HG03575 (cell line): ENCODE measurements around the gene SNHG17.
"Not testable (repeated sequence)": the region's sequence is repeated elsewhere in the genome, so short reads cannot be mapped to it uniquely, and the experiment has no call there.

Source experiments
- ATAC-seq: cut with Tn5 transposase; IDR thresholded peaks from one replicate; pipeline ENCODE4 v1.9.1; 2021; ENCODE audit not compliant: unreplicated experiment, insufficient number of reproducible peaks, low FRiP score; ENCODE audit errors: extremely low read depth

SNHG17 gene

GRCh38 chr20:38449046-38449445, 13.9 kb upstream of the SNHG17 start:
- no peak for ATAC-seq

DNA sequence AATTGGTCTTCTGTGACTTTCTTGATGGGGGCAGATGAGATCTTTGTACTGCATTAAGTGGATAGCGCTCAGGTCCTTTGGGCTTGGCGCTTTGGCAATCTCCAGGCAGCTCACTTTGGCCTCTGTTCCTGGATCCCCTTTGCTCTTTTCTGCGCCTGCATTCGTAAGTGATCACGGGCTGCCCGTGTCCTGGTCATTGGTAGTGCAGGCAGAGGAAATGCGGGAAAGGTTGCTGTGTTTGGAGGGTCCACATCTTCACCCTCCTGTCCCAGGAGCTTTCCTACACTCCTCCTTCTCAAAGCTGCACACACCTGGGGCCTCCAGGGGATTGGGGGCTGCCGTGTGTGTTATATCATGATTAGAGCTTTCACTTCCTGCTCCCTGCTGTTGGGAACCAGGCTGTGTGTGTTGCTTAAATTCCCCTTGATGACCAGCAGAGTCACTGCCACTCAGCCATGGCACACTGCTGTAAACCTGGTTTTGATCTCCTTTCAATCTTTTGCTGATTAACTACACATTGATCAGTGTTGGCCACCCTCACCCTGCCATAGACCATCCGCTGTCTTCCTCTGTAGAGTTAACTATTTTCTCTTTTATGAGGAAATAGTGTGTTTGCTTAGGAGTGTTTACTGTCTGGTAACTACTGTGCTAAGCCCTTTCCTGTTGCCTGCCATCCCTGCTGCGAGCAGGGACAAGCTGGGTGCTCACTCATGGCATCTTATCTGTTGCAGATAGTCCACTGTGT, 13.0 kb upstream of the SNHG17 start:
- ATAC-seq, result no peak

DNA sequence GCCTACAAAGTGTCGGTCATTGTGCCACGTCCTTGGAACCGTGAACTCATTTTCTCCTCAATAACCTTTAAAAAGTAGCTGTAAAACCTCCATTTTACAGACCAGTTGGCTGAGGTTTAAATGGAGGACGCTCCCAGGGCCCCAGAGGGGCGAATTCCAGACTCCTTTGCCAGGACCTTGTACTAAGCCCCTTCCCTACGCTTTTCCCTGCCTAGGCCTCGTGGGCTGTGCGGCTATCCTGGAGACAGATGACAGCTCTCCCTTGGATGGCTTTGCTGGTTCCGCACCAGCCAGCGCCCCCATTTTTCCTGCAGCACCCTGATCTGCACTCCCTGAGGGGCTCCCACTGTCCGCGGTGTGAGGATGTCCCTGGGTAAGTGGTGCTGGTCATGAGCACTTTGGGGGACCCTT, 12.1 kb upstream of the SNHG17 start:
- ATAC-seq, result no peak

GRCh38 chr20:38446441-38447209, 11.5 kb upstream of the SNHG17 start:
- ATAC-seq, result no peak

DNA sequence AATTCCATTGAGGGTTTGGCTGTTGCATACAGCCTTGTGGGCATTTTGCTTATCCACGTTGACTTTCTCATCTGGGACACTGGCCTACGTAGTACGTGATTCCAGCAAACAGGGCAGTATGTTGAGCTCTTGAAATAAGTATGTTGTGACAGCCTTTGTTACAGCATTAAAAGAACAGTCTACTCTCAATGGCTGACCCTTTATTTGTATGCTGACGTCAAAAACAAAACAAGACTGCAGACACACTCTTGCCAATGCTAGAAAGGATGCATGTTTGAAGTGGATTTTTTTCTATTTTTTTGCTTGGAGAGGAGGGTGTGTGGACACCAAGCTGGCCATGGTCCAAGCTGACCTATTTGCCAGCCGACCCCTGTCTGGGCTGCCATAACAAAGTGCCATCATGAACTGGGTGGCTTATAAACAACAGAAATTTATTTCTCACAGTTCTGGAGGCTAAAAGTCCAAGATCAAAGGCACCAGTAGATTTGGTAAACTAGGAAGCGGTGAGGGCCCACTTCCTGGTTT, 10.8 kb upstream of the SNHG17 start:
- ATAC-seq, result no peak

DNA sequence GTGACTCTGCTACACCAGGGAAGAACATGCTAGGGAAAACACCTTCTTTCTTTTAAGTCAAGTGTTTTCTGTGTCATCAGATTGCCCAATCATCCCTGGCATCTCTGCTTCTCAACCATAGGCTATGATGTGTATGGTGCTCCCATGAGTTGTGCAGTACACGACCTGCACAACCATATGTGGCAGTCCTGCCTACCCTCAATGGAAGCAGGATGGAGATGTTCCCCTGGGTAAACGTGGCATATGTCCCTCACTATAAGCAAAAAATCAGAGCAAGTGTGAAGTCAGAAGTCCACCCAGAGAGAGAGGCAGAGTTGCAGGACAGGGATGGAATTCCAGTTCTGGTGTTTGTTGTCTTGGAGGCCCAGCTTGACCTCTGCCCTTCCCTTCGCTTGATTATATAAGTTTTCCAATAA, 10.3 kb upstream of the SNHG17 start:
- no peak for ATAC-seq

GRCh38 chr20:38441916-38442315, 6.8 kb upstream of the SNHG17 start:
- no peak for ATAC-seq

GRCh38 chr20:38441110-38441509, 6.0 kb upstream of the SNHG17 start:
- ATAC-seq, result not testable (repeated sequence)

DNA sequence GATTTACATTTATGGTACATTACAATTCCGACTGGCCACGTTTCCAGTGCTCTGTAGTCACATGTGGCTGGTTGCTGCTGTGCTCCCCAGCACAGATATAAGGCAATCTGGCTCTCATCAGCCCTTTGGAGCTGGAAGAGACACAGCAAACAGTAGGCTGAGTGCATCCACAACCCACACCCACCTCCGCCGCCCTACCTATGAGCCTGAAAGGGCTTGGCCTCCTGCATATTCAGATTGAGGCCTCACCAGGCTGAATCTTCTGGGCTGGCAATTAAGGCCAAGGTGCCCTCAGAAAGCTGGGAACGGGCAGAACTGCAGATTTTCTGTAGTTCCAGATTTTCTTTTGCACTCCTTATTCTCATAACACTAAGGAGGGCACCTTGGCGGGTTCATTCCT, 2.7 kb upstream of the SNHG17 start:
- ATAC-seq, result no peak

DNA sequence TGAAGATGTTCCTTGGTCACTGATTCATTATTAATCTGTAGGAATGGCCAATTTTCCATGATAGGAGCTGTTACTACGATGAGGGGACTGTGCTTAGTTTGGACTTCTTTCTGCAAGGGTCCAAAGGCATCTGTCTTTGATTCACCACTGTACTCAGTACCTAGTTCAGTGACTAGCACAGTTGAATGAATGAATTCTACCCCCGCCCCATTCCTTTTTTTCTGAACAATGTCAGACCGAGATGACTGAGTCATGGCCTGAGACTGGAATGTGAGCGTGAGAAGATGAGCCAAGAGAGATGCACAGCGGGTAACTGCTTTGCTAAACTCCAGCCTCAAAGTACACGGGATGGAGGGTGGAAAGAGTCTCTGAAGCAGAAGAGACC, 419 bp upstream of the SNHG17 start:
- ATAC-seq, result no peak

DNA sequence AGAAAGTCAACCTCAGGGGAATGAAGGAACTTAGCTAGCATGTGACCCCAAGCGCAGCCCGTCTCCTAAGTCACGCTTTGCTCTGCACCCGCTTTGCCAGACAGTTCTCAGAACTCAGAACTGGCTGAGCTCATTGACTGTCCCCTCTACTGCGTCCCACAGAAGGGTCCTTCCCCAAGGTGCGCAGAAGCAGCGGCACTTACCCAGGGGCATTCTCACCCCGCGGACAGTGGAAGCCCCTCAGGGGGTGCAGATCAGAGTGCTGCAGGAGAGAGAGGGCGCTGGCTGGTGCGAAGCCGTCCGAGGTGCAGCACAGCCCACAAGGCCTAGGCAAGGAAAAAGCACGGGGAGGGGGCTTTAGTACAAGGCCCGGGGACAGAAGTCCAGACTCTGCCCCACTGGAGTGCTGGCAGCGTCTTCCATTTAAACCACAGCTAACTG, 807 bp downstream of the SNHG17 start:
- no peak for ATAC-seq

DNA sequence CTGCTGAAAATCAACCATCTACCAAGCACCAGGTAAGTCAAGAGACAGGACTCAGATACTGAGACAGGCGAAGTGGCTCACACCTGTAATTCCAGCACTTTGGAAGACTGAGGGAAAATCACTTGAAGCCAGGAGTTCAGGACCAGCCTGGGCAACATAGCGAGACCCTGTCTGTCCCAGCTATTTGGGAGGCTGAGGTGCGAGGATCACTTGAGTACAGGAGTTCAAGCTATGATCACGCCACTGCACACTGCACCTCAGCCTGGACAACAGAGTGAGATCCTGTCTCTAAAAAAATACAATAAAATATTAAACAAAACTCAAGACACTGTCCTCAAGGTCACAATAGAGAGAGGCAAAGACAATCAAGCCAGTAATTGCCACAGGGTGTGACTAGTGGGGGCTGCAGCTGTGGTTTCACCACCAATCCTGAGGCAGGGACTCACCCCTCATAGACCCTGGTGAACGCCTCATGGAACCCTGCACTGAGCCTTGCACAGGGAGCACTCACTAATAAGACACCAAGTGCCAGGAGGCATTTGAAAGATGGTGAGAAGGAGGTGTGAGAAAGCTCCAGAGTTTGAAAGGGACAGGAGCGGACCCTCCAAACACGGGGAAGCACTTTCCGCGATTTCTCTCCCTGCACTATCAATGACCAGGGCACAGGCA, 1.7 kb downstream of the SNHG17 start:
- no peak for ATAC-seq

- ATAC-seq, result not testable (repeated sequence)
These were observed 2.3 kb downstream of the SNHG17 start for GRCh38 chr20:38432870-38433269.

DNA sequence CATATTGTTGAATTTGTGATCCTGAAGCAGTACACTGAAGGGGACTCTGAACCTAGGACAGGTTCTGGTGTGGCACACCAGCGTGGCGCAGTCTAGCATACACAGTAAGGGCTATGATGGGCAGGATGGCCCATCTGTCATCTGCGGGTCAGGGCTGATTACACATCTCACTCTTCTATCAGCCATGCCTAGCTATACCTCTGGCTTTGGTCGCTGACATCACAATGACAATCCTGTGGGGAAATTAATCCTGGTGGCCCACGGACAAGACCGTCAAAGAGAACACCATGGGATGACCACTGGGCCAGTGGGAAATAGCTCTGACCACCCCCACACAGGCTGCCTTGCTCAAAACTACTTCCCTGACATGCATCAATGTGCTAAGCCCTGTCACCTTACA, 2.8 kb downstream of the SNHG17 start:
- ATAC-seq, result no peak

- ATAC-seq, result no peak
These were observed 4.3 kb downstream of the SNHG17 start for GRCh38 chr20:38430679-38431325.

DNA sequence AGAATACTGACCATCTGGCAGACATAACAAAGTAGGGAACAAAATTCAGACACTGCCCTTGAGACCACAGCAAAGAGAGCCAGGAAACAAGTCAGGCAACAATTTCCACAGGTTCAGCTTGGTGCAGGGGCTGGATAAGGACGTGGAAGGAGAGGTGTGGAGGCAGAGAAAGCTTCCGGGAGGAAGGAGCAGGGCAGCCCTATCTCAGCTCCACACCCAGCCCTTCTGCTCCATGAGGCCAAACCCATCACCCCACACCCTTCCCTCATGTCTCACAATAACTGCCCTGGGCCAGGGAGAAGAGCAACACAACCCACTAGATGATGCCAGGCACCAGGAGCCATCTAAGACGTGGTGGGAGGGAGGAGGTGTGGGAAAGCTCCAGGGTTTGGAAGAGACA, 5.8 kb downstream of the SNHG17 start:
- no peak for ATAC-seq

GRCh38 chr20:38428800-38429199, 6.3 kb downstream of the SNHG17 start:
- no peak for ATAC-seq

DNA sequence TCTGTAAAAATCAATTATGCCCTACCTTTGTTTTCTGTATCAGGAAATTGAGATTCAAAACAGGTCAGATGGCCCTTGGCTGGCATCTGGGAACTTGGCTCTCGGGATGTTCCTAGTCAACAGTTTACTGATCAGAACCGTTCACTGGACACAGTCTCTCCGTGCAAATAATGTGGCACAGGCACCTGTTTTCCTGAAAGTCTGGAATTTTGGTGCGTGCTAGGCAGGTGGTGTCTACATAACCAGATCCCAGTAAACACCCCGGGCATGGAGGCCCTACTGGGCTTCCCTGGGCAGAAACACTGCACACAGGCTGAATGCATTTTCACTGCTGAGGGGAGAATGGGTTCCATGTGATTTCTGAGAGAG, 7.5 kb downstream of the SNHG17 start:
- ATAC-seq, result no peak
